Colonic mucosa (tissue), 4 donors: ENCODE results near the gene LARP1. TPM values are rescaled to one million over a fixed set of nuclear protein-coding genes. Genes with fewer than 3 reads are reported as not detected.

Source experiments
- DNase-seq: peaks from one replicate; pipeline ENCODE4 v3.0.0-alpha.2; 2020
- H3K27ac ChIP-seq: fragments of 200-600 bp; one replicate; pipeline ENCODE4 v1.8.0; 2021
- H3K27me3 ChIP-seq: fragments of 200-600 bp; one replicate; pipeline ENCODE4 v1.8.0; 2021
- H3K36me3 ChIP-seq: fragments of 200-600 bp; one replicate; pipeline ENCODE4 v1.8.0; 2021
- H3K4me1 ChIP-seq: fragments of 200-600 bp; one replicate; pipeline ENCODE4 v1.8.0; 2021; ENCODE audit warnings: mild to moderate bottlenecking
- H3K4me3 ChIP-seq: fragments of 200-600 bp; one replicate; pipeline ENCODE4 v1.8.0; 2021
- H3K9ac ChIP-seq, 2 donors: one replicate each; pipeline ENCODE4 v1.7.0; 2013; ENCODE audit warnings: control low read depth in 2 of 2, low read depth in 2 of 2, low read length in 2 of 2
- H3K9me3 ChIP-seq: fragments of 200-600 bp; one replicate; pipeline ENCODE4 v1.8.0; 2021
- CTCF ChIP-seq: fragments of 200-600 bp; IDR thresholded peaks from one replicate; pipeline ENCODE4 v1.8.0; 2022; ENCODE audit warnings: antibody characterized with exemption, mild to moderate bottlenecking
- intact Hi-C: fragments of 100-400 bp; cut with DNase I; formaldehyde crosslinking; loops from one replicate; pipeline ENCODE4 v1.14.1; 2022
- total RNA-seq, 2 donors: library from RNA; stranded (reverse); fragmentation: NEBNext Ultra II Directional in 1 of 2; extraction: Animal tissue kit (Norgen Biotek cat#: 25700) in 1 of 2; gene quantifications; one replicate each; pipeline ENCODE4 v1.2.1, GENCODE V29; 2021
- donor health status: healthy.
- donor health status: DM: no; HTN: no; CAD: no.
- donor health status: DM: no; HTN: no; CAD: no.

The LARP1 gene
- total RNA-seq, 2 donors from 2014 or later, result 116 to 201 TPM

GRCh38 chr5:154837009-154837901 is 82.1 kb downstream of the LARP1 start:
- peak; percentile 43 for DNase-seq
- no peak overlapping the region for H3K9ac ChIP-seq
- no peaks in the 10 kb centered on the region for H3K9me3 ChIP-seq
- peaks cover 8% of the 10 kb centered on the region for H3K4me1 ChIP-seq
- peak overlapping the region; percentile 17 for H3K27ac ChIP-seq
- intact Hi-C loops, result no loop called here
- H3K36me3 ChIP-seq, result no peaks in the 10 kb centered on the region
- H3K4me3 ChIP-seq, result no peak overlapping the region
- TF ChIP-seq CTCF, result no peak
- no peaks in the 10 kb centered on the region for H3K27me3 ChIP-seq

GRCh38 chr5:154840435-154841272 is 85.5 kb downstream of the LARP1 start:
- H3K36me3 ChIP-seq, result no peaks in the 10 kb centered on the region
- no peak overlapping the region for H3K9ac ChIP-seq
- intact Hi-C loops, result no loop called here
- no peak overlapping the region for H3K4me3 ChIP-seq
- no peak overlapping the region for H3K27ac ChIP-seq
- H3K27me3 ChIP-seq, result no peaks in the 10 kb centered on the region
- no peaks in the 10 kb centered on the region for H3K9me3 ChIP-seq
- peaks cover 8% of the 10 kb centered on the region for H3K4me1 ChIP-seq
- TF ChIP-seq CTCF, result no peak
- no peak for DNase-seq

- Histone ChIP-seq H3K9ac (no peak overlapping the region), H3K4me3 (no peak overlapping the region), H3K9me3 (no peaks in the 10 kb centered on the region), H3K27me3 (no peaks in the 10 kb centered on the region), H3K27ac (no peak overlapping the region), H3K36me3 (no peaks in the 10 kb centered on the region), H3K4me1 (peaks cover 8% of the 10 kb centered on the region)
- intact Hi-C loops, result no loop called here
- no peak for DNase-seq
- TF ChIP-seq CTCF, result no peak
Observed at GRCh38 chr5:154841273-154841661, 86.1 kb downstream of the LARP1 start.

- Histone ChIP-seq H3K27me3 (no peaks in the 10 kb centered on the region), H3K9ac (no peak overlapping the region), H3K27ac (no peak overlapping the region), H3K4me1 (peaks cover 2% of the 10 kb centered on the region), H3K36me3 (no peaks in the 10 kb centered on the region), H3K4me3 (no peak overlapping the region), H3K9me3 (no peaks in the 10 kb centered on the region)
- no peak for DNase-seq
- no peak for TF ChIP-seq CTCF
- intact Hi-C loops, result no loop called here
Observed at GRCh38 chr5:154842689-154843530, 87.7 kb downstream of the LARP1 start.

- no peak for DNase-seq
- H3K9ac ChIP-seq, result no peak overlapping the region
- no peaks in the 10 kb centered on the region for H3K27me3 ChIP-seq
- intact Hi-C loops, result no loop called here
- no peak overlapping the region for H3K27ac ChIP-seq
- no peaks in the 10 kb centered on the region for H3K36me3 ChIP-seq
- TF ChIP-seq CTCF, result no peak
- no peaks in the 10 kb centered on the region for H3K4me1 ChIP-seq
- H3K9me3 ChIP-seq, result no peaks in the 10 kb centered on the region
- H3K4me3 ChIP-seq, result no peak overlapping the region
Observed at GRCh38 chr5:154844809-154845208, 89.6 kb downstream of the LARP1 start.
